Stimulated activated naive CD4-positive, alpha-beta T cell treated with Interleukin-2 at 50 U/mL for 16 hours (primary cell): ENCODE results near the gene PSMG4.
"Not testable (repeated sequence)": the region's sequence is repeated elsewhere in the genome, so short reads cannot be mapped to it uniquely, and the experiment has no call there.

Experiments
- DNase-seq: peaks from one replicate; lab custom pipeline; 2025; lab: John Stamatoyannopoulos, UW

The PSMG4 gene

GRCh38 chr6:3230256-3230882 lies 28.4 kb upstream of the PSMG4 start:
- no peak for DNase-seq

- no peak for DNase-seq
Measured at GRCh38 chr6:3230900-3231246, 27.9 kb upstream of the PSMG4 start.

- no peak for DNase-seq
Measured at GRCh38 chr6:3231247-3232016, 27.3 kb upstream of the PSMG4 start.

- DNase-seq: no peak
Measured at GRCh38 chr6:3232017-3232945, 26.5 kb upstream of the PSMG4 start.

DNA sequence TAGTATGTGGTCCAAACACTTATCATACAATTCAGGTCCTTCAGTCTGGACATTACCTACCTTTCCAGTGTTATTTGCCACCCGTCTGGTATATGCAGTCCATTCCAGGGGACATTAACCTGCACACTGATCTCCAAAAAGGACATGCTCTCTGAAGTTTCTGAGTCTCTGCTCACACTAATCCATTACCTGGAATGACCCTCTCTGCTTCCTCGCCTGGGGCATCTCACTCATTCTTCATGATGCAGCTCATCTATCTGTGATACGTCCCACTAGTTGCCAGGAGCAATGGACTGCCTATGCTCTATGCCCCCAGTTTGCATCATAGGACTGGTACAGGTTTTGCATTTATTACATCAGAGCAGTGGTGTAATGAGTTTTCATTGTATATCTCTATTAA lies 25.4 kb upstream of the PSMG4 start:
- no peak for DNase-seq

DNA sequence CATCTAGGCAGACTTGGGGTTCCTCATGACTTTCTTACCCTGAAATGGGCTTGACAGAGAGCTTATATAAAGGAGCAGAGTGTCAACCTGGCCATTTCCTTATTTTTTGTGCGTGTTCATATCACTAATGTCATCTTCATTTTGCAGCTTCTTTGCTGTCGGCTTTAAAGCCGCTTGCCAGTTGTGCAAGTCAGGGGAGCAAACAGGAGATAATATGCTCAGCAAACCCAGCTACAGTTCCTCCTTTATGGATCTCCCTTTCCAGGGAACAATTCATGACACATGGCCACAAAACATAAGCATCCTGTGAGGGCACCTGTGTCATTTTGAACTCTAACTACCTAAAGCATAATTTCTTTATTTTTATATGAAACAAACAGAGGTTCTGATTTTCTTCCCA lies 24.8 kb upstream of the PSMG4 start:
- no peak for DNase-seq

- no peak for DNase-seq
Measured at GRCh38 chr6:3235486-3235885, 23.3 kb upstream of the PSMG4 start.

GRCh38 chr6:3236005-3236404 lies 22.7 kb upstream of the PSMG4 start:
- DNase-seq: no peak

DNA sequence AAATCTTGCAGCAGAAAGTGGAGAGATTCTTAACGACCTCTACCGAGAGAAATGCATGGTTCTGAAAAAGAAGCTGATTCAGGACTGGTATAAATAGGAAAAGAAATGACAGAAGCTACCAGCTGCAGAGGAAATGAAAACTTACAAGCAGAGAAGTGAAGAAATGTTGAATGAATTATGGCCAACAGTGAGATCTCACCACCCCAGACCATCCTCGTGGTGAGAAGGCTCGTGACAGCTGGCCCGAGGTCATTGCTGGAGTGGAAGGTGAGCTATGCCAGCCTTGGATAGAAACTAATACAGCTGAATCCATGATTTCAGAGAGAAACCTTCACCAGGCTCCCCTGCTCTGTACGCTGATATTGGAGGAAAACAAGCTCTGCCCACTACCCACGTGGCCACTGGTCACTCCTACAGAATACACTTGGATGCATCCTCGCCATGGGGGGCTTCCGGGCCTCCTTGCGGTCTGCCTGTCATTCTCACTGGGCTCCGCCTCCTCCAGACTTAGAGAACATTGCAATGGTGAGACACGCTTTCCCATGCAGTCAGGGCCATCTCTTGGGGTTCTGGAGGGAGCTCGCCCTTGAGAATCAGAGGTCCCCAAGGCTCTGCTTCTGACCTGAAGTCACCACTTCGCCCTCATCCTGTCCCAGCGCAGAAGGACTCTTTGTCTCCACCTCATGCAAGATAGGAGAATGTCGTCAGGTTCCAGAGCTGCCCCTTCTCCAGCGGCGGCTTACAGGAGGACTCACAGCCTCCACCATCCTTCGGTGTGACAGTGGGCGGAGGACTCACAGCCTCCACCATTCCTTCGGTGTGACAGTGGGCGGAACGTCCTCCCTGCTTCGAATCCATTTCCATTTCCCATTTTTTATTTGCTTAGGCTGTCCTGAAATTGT lies 20.7 kb upstream of the PSMG4 start:
- no peak for DNase-seq

- DNase-seq: no peak
Measured at GRCh38 chr6:3239110-3239830, 19.5 kb upstream of the PSMG4 start.

DNA sequence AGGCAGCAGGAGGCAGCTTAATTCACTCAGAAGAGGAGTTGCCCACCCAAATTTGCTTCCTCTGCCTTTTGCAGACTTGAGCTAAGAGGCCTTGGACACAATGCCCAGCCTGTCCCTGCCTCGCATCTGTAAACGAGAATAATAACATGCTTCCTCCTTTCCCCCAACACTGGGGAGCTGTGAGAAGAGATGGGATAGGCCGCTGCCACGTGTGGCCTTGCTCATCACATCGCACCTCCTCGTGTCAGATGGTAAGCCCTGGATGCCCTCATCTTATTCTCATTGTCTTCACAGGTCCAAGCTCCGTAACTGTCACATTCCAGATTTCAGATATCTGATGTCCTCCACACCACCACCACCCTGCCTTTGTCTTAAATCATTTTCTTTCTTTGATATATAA lies 18.2 kb upstream of the PSMG4 start:
- DNase-seq: no peak

- not testable (repeated sequence) for DNase-seq
Measured at GRCh38 chr6:3241745-3242144, 17.0 kb upstream of the PSMG4 start.

GRCh38 chr6:3242768-3243167 lies 16.0 kb upstream of the PSMG4 start:
- DNase-seq: no peak

GRCh38 chr6:3244003-3244831 lies 14.5 kb upstream of the PSMG4 start:
- no peak for DNase-seq

DNA sequence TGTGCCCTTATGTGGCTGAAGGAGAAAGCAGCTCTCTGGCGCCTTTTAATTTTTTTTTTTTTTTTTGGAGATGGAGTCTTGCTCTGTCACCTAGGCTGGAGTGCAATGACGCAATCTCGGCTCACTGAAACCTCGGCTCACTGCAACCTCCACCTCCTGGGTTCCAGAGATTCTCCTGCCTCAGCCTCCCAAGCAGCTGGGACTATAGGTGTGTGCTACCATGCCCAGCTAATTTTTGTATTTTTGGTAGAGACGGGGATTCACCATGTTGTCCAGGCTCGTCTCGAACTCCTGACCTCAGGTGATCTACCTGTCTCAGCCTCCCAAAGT lies 13.9 kb upstream of the PSMG4 start:
- DNase-seq: not testable (repeated sequence)

- DNase-seq: no peak
Measured at GRCh38 chr6:3245216-3245615, 13.5 kb upstream of the PSMG4 start.

GRCh38 chr6:3247255-3248146 lies 11.2 kb upstream of the PSMG4 start:
- DNase-seq: no peak

DNA sequence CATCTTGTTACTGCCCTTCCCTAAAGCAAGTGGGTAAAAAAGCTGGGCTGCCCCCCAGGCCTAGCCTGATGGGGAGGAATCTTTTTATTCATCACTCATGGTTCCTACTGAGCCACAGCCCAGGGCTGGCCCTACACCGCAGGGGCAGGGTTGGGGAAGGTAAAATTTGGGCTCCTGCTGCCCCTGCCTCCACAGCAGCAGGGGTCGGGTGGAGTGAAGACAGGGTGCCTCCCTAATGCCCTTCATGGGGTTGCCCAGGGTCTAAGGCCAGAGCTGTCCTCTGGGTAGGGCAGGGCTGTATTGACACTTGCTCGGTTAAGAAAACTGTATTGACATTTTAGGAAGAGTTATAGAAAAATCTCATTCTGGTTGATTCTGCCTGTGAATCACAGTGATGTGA lies 8.9 kb upstream of the PSMG4 start:
- DNase-seq: no peak

DNA sequence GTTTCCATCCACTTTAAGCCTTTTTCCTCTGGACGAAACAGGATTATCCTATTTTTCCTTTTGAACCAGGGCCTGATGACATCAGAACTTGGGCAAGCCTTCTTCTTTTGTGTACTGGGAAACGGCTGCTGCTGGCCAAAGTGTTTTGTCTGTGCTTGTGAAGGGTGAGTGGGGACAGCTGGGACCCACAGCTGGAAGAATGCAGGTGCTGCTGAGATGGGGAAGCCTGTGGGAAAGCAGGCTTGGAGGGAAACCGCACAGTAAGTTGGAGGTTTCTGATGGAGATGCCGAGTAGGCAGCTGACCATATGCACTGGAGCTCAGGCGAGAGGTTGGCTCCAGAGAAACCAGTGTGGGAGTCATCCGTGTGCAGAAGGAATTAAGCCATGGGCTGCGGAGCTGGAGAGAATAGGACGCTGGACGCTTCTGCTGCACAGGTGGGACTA lies 8.5 kb upstream of the PSMG4 start:
- DNase-seq: no peak
